K562 (cell line): ENCODE data around the gene ADI1. TPM values are rescaled to one million over a fixed set of nuclear protein-coding genes. Genes with fewer than 3 reads are reported as not detected.

ENCODE experiments used
- ADNP ChIP-seq: fragments of 200-800 bp; sonication (Bioruptor generic); IDR thresholded peaks from 2 replicates; pipeline ENCODE4 v1.6.1; 2016; ENCODE audit warnings: missing genetic modification characterization, missing compliant biosample characterization
- COPS2 ChIP-seq: fragments of 450-650 bp; conservative IDR thresholded peaks from 2 replicates; pipeline ENCODE4 v1.6.1; 2016; ENCODE audit warnings: mild to moderate bottlenecking, moderate library complexity
- GMEB1 ChIP-seq: fragments of 250-450 bp; sonication (Bioruptor Pico); IDR thresholded peaks from 2 replicates; pipeline ENCODE4 v1.4.0; 2020; ENCODE audit warnings: mild to moderate bottlenecking
- GTF2E2 ChIP-seq: fragments of 200-800 bp; sonication (Bioruptor generic); IDR thresholded peaks from 2 replicates; pipeline ENCODE4 v1.6.1; 2016; ENCODE audit warnings: missing genetic modification characterization, missing compliant biosample characterization
- MAX ChIP-seq: sonication (generic); formaldehyde crosslinking; IDR thresholded peaks from 2 replicates; pipeline ENCODE4 v1.9.0; 2022; ENCODE audit warnings: mild to moderate bottlenecking, missing genetic modification reagents
- MCM5 ChIP-seq: fragments of 450-650 bp; IDR thresholded peaks from 2 replicates; pipeline ENCODE4 v1.6.1; 2016; ENCODE audit warnings: low read depth
- NCOA4 ChIP-seq: fragments of 450-650 bp; IDR thresholded peaks from 2 replicates; pipeline ENCODE4 v1.6.1; 2018; ENCODE audit warnings: mild to moderate bottlenecking; ENCODE audit not compliant: partially characterized antibody
- NCOR1 ChIP-seq: fragments of 450-650 bp; IDR thresholded peaks from 2 replicates; pipeline ENCODE4 v1.6.1; 2016; ENCODE audit warnings: mild to moderate bottlenecking, moderate library complexity
- NELFE ChIP-seq: IDR thresholded peaks from 2 replicates; pipeline ENCODE4 v1.6.1; 2011; ENCODE audit warnings: mild to moderate bottlenecking; ENCODE audit not compliant: insufficient read depth, insufficient read length
- NR2F6 ChIP-seq: fragments of 450-650 bp; formaldehyde crosslinking; IDR thresholded peaks from 2 replicates; pipeline ENCODE4 v1.4.0; 2020; ENCODE audit warnings: mild to moderate bottlenecking
- PRMT5 ChIP-seq: sonication (generic); formaldehyde crosslinking; IDR thresholded peaks from 2 replicates; pipeline ENCODE4 v1.5.0; 2020; ENCODE audit warnings: missing genetic modification reagents
- RB1 ChIP-seq: fragments of 450-650 bp; IDR thresholded peaks from 2 replicates; pipeline ENCODE4 v1.6.1; 2017; ENCODE audit warnings: low read depth, mild to moderate bottlenecking
- RNF219 ChIP-seq: fragments of 250-450 bp; sonication (Bioruptor Pico); IDR thresholded peaks from 2 replicates; pipeline ENCODE4 v1.5.0; 2022; ENCODE audit warnings: mild to moderate bottlenecking
- TAF1 ChIP-seq: IDR thresholded peaks from 2 replicates; pipeline ENCODE4 v1.6.1; 2011; ENCODE audit warnings: mild to moderate bottlenecking, low read length, moderate library complexity; ENCODE audit not compliant: insufficient read depth, control insufficient read depth, severe bottlenecking; ENCODE audit errors: extremely low read depth
- TAF9B ChIP-seq: fragments of 450-650 bp; IDR thresholded peaks from 2 replicates; pipeline ENCODE4 v1.6.1; 2018; ENCODE audit warnings: mild to moderate bottlenecking; ENCODE audit not compliant: partially characterized antibody
- ZBTB9 ChIP-seq: fragments of 450-650 bp; formaldehyde crosslinking; IDR thresholded peaks from 2 replicates; pipeline ENCODE4 v1.4.0; 2020; ENCODE audit warnings: mild to moderate bottlenecking, moderate library complexity
- ZNF217 ChIP-seq: sonication (generic); formaldehyde crosslinking; IDR thresholded peaks from 2 replicates; pipeline ENCODE4 v1.8.0; 2022; ENCODE audit warnings: mild to moderate bottlenecking, missing genetic modification reagents
- ZNF436 ChIP-seq: fragments of 250-450, 450-650 bp; sonication (Bioruptor Pico); formaldehyde crosslinking; IDR thresholded peaks from 2 replicates; pipeline ENCODE4 v1.7.0; 2020; ENCODE audit warnings: mild to moderate bottlenecking
- ZNF589 ChIP-seq: fragments of 200-800 bp; sonication (Bioruptor generic); IDR thresholded peaks from 2 replicates; pipeline ENCODE4 v1.6.1; 2016; ENCODE audit warnings: low read depth, missing genetic modification characterization, missing compliant biosample characterization
- ZNF639 ChIP-seq, 2 experiments: fragments of 200-800 bp in 1 of 2; sonication (Bioruptor generic) in 1 of 2; sonication (generic) in 1 of 2; formaldehyde crosslinking in 1 of 2; IDR thresholded peaks in 1 of 2; conservative IDR thresholded peaks in 1 of 2; 2 replicates each; pipeline versions ENCODE4 v1.5.0 to v1.6.1; 2016 to 2020; ENCODE audit warnings: missing compliant biosample characterization in 1 of 2, missing genetic modification characterization in 1 of 2, missing genetic modification reagents in 1 of 2
- polyA plus RNA-seq, 8 experiments: library from polyadenylated mRNA; depleted of rRNA in 4 of 8; stranded (reverse) in 5 of 8; unstranded in 3 of 8; fragments of >200 nt; fragmentation: Nextera tagmentation in 2 of 8; fragmentation: Illumina TruSeq in 1 of 8; extraction: Ambion mirVana in 2 of 8; extraction: Trizol in 1 of 8; gene quantifications; 2 replicates each; pipeline versions ENCODE4 v1.2.1 to v1.2.3, GENCODE V29; 2011 to 2014; ENCODE audit warnings: inconsistent platforms in 1 of 8, missing spikeins in 1 of 8
- total RNA-seq, 7 experiments: library from RNA; depleted of rRNA in 6 of 7; stranded (reverse); fragments of >200 nt in 6 of 7; fragmentation: Illumina TruSeq in 2 of 7; extraction: Trizol in 2 of 7; gene quantifications; 2 replicates each; pipeline versions ENCODE4 v1.2.1 to v1.2.3, GENCODE V29; 2011 to 2021; ENCODE audit warnings: low replicate concordance in 1 of 7

ADI1 gene
- total and polyA plus RNA-seq, 9 of the 15 experiments (the other 6 are each of a cell fraction or from before 2014, with no cell fraction given), result 6.1 to 51.0 (median 27.1) TPM

- TF ChIP-seq GTF2E2 (tag), result 0 out of 2 replicates have a peak, but pooled peaks have one; percentile 74
- TF ChIP-seq NCOA4, result no peak
- peak; percentile 27; the same call in 1 of the 2 replicates for TF ChIP-seq ZBTB9 (CRISPR knock-in tag)
- no peak for TF ChIP-seq MCM5
- TF ChIP-seq GMEB1, result no peak
- TF ChIP-seq COPS2, result no peak
- TF ChIP-seq TAF9B, result peak; percentile 9
- no peak for TF ChIP-seq ZNF639 (CRISPR knock-in tag; conservative IDR thresholded peaks at IDR 0.05 in 1 of 2, IDR thresholded peaks at IDR 0.05 in 1 of 2)
- peak; percentile 41; the same call in 1 of the 2 replicates for TF ChIP-seq RB1
- TF ChIP-seq NELFE, result no peak
- no peak for TF ChIP-seq ADNP (tag)
- no peak for TF ChIP-seq NCOR1
- TF ChIP-seq ZNF217 (CRISPR knock-in tag), result no peak
- TF ChIP-seq ZNF589 (CRISPR knock-in tag), result no peak
- TF ChIP-seq RNF219 (CRISPR knock-in tag), result no peak
- no peak for TF ChIP-seq MAX (CRISPR knock-in tag)
- no peak for TF ChIP-seq ZNF436 (CRISPR knock-in tag)
- 0 out of 2 replicates have a peak, but pooled peaks have one; percentile 44 for TF ChIP-seq PRMT5 (CRISPR knock-in tag)
- no peak for TF ChIP-seq NR2F6 (CRISPR knock-in tag)
- TF ChIP-seq TAF1, result no peak
These were observed 38.4 kb upstream of the ADI1 start (continued) for GRCh38 chr2:3557639-3558204.
